ENCODE results near the gene NDUFAF8.
"Not testable (repeated sequence)": the region's sequence is repeated elsewhere in the genome, so short reads cannot be mapped to it uniquely, and the experiment has no call there.

NDUFAF8 gene

GRCh38 chr17:81222906-81223761, 16.0 kb upstream of the NDUFAF8 start, which contains the start of gene CEP131:
Gene CEP131, minus strand, starts transcription at chr17:81222965. Its CDS starts 2,909 bp downstream, at chr17:81220056.
- DNase-seq (ENCODE audit: low read depth in 2 of 2): peak; percentile 97 to 98

DNA sequence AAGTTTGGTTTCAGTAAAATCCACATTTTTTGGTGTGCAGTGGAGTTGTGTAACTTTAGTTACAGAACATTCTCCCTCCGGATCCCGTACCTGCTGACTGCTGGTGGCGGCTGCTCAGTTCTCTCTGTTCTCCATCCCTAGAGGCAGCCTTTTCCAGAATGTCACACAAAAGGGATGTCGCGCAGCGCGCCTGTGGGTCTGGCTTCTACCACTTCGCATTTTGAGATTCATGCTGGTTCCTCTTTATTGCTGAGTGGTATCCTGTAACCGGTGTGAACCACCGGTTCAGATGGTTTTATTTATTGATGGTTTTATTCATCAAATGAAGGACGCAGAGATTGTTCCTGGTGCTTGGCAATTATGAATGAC, 15.4 kb upstream of the NDUFAF8 start:
- no peak for DNase-seq (ENCODE audit: low read depth in 2 of 2)

DNA sequence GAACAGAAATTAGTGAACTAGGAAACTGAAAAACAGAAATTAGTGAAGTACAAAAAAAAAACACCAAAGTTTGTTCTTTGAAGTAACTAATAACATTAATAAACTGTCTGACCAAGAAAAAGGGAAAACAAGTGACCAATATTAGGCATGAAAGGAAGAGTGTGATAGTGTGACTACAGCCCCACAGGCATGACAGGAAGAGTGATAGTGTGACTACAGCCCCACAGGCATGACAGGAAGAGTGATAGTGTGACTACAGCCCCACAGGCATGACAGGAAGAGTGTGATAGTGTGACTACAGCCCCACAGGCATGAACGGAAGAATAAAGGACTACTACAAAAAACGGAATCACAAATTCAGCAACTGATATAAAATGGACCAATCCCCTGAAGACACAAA, 11.5 kb upstream of the NDUFAF8 start:
- DNase-seq (ENCODE audit: low read depth in 2 of 2): not testable (repeated sequence)

- DNase-seq (ENCODE audit: low read depth in 2 of 2): no peak
Measured at GRCh38 chr17:81228420-81228819, 10.7 kb upstream of the NDUFAF8 start.

DNA sequence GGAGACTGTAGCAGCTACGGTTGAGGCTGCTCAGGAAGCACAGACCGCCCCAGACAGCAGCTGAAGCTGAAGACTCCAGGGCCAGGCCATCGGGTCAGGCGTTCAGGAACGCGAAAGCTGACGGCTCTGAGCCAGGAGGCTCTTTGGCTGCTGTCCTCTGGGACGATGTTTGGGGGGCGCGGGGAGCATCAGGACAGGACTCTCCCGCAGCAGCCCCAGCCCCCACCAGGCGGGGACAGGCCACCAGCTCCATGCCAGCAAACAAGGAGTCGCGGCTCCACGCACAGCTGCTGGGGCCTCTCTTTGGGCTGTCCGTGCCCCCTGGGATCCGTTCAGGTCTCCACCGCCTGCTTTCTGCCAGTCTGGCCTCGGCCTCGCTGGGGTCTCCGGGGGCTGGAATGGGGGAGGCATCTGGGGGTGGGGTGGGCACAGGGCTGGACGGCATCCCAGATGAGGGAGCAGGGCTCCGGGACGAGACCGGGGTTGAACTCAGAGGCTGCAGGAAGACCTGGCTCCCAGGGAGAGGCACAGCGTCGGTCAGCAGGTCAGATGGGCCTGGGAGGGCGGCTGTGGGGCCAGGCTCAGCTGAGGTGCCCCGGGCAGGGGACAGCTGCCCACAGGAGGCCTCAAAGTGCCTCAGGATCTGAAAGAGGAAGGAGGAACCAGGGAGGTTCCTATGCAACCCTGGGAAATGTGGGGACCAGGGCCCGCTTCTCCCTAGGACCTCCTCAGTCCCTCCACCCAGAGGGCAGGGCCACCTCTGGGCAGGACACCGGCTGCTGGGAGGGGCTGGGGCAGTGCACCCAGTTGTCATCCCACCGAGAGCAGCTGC, 10.1 kb upstream of the NDUFAF8 start:
- no peak for DNase-seq (ENCODE audit: low read depth in 2 of 2)

DNA sequence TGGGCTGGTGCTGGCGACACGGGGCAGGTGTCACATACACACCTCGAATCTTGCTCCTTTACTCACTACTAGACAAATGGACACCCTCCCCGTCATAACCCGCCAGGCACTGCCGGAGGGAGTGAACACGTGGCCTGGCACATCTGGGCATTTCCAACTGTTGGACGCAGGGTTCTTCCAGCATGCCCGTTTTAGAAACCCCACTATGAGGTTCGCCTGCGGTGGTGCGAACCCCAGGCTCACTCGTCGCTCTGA, 9.5 kb upstream of the NDUFAF8 start:
- no peak for DNase-seq (ENCODE audit: low read depth in 2 of 2)

GRCh38 chr17:81230043-81230820, 8.9 kb upstream of the NDUFAF8 start:
- no peak for DNase-seq (ENCODE audit: low read depth in 2 of 2)

DNA sequence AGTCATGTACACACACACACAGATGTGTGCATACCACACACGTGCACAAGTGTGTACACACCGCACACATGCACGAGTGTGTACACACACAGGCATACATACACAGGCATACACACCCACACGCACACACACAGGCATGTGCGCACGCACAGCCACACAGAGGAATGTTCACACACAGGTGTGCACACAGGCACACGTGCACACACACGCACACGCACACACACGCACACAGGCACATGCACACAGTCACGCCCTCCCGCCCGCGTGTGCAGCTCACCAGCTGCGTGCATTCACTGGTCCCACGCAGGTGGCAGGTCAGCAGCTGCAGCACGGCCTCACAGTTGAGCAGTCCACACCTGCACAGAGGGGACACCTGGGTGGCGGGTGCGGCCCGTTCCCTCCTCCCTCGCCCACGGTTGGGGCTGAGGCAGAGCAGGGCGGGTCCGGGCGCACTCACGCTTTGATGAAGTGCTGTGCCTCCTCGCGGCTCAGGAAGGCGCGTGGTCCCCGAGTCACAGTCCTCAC, 7.9 kb upstream of the NDUFAF8 start:
- no peak for DNase-seq (ENCODE audit: low read depth in 2 of 2)

DNA sequence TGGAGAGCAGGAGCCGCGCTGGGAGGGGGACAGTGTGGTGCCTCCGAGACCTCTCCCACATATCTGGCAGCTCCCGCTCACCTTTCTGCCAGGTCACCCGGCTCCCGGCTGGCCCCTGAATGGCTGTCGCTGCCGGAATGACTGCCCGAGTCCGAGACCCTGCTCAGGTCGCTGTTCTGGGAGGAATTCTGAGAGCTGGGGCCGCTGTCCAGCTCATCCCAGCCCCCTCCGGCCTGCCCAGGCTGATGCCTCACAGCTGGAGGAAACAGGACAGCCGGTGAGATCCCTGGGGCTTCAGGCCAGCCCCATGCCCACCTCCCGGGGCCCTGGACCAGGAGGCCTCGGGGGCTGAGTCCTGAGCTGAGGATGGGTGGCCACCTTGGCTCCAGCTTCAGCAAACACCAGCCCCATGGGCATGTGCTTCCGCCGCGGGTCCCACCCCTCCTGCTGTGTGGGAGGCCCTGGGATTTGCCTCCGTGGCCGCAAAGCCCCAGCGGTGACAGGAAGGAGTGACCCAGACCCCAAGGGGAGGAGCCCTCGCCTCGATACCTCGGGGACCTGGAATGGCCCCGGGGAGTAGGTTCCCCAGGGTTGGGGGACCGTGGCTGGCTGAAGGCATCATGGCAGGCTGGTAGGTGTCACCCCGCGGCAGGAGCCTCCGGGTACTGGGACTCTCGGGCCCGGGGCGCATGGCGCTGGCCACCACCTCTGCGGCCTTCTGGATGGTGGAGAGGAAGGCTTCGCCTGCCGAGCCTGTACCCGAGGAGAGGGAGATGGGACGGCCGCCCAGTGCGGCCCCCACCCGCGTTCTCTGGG, 7.1 kb upstream of the NDUFAF8 start:
- no peak for DNase-seq (ENCODE audit: low read depth in 2 of 2)

GRCh38 chr17:81232616-81233241, 6.4 kb upstream of the NDUFAF8 start:
- no peak for DNase-seq (ENCODE audit: low read depth in 2 of 2)

DNA sequence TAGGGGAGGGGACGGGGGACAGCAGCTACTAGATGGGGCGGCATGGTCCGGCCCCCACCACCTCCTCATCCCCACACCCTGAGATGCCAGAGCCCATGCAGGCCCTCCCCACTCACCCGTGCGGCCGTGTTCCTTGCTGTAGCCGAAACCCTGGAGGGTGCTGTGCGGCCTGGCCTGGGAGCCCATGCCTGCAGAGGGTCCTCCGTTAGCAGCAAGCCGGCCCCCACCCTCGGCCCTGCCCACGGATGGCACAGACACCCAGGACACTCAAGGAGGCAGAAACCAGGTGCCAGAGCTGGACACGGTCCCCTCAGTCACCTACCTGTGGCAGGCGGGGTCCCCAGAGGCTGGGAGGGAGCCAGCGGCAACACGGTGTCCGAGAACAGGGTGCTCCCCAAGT, 5.8 kb upstream of the NDUFAF8 start:
- DNase-seq (ENCODE audit: low read depth in 2 of 2): no peak

GRCh38 chr17:81233811-81234505, 5.2 kb upstream of the NDUFAF8 start:
- DNase-seq (ENCODE audit: low read depth in 2 of 2): no peak

DNA sequence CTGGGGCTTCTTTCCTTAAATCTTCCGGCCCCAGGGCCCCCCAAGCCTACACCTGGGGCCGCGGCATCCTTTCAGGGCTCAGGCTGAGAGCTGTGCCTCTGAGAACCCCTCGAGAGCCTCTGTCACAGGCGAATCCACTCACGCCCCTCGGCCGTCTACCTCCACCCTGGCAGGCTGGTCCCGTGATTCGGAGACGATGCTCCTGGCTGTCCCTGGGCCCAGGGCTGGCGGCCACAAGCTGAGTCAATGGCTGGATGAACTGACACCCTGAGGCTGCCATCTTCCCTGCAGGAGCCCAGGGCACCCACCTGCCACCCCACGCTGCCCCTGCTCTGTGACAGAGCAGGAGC, 4.6 kb upstream of the NDUFAF8 start:
- no peak for DNase-seq (ENCODE audit: low read depth in 2 of 2)

- no peak for DNase-seq (ENCODE audit: low read depth in 2 of 2)
Measured at GRCh38 chr17:81234940-81235821, 3.9 kb upstream of the NDUFAF8 start.

DNA sequence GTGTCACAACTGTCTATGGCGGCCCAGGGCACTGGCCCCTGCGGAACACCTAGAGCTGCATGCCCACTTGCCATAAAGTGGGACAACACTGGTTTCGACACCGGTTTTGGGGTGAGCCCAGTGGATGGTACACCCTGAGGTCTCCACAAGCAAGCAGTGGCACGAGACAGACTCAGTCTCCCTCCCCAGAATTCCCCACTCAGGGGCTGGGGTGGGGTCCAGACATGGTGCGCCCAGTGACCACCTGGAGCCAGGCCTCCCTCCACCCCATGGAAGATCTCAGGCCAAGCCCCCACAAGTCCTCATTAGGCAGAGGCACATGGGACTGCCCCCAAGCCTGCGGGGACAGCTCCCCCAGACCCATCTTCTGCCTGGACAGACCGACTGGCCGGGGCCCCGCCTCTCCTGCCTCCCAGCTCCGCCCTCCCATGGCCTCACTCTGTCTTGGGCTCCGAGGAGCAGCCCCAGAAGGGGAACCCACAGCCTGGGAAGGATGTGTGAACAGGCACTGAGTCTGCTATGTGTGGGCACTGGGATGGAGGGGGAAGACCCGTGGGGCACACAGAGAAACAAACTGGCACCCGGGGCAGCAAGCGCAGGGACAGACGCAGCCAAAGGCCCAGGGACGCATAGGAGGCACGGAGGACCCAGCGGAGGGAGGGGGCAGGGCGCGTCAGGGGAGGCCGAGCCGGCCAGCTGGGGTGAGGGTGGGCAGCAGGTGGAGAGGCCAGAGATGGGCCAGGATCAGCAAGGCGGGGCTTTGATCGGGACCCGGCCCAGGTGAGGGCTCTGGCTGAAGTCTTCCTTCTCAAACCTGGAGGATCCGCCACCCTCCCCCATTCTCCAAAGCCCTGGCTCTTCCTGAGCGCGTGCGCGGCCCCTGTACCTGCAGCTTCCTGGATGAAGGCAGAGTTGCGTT, 3.0 kb upstream of the NDUFAF8 start:
- no peak for DNase-seq (ENCODE audit: low read depth in 2 of 2)

GRCh38 chr17:81236784-81237183, 2.3 kb upstream of the NDUFAF8 start:
- DNase-seq (ENCODE audit: low read depth in 2 of 2): no peak

DNA sequence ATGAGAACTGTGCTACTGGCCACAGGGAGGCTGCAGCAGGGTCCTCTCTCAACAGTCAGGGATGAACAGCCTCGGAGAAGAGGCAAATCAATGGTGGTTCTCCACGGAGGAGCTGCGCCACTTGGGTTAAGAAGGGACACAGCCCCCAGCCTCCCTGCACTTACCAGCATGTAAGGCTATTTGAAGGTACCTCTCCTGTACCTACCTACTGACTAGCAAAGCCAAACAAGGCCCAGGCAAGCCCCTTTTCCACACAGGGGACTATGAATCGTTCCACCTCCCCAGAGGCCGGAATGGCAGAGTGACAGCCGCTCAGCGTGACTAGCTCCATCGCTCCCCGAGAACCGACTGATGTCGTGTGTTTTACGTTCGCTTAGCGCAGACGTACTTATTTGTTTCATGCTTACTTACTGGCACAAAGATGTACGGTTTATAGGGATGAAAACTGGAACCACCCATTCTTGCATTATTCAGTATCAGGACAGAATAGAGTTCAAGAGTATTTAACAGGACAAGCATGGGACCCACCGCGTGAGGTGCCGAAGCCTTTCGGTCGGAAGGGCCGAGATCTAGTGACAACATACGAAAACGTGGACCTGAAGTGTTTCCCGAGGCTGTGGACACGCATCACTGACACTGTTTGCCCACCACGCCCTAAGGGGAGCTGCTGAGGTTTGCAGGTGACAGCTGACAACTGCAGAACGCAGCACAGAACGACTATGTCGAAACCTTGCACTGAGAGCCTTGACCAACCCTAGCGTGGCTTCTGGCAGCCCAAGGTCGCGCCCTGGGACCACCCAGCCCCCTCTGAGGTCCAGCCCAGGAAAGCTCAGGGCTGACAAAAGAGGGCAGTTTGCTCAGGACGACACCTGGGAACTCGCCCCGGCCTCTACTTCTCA, 1.3 kb upstream of the NDUFAF8 start:
- no peak for DNase-seq (ENCODE audit: low read depth in 2 of 2)
